NCI-H2029 treated with DMSO at 0.1 percent for 48 hours (cell line): ENCODE results near the gene TESPA1.
"Not testable (repeated sequence)": the region's sequence is repeated elsewhere in the genome, so short reads cannot be mapped to it uniquely, and the experiment has no call there.

Experiments
- DNase-seq: peaks from one replicate; lab custom pipeline; 2025; lab: John Stamatoyannopoulos, UW

TESPA1 gene

GRCh38 chr12:54948171-54948570 lies 36.4 kb downstream of the TESPA1 start:
- DNase-seq = no peak

DNA sequence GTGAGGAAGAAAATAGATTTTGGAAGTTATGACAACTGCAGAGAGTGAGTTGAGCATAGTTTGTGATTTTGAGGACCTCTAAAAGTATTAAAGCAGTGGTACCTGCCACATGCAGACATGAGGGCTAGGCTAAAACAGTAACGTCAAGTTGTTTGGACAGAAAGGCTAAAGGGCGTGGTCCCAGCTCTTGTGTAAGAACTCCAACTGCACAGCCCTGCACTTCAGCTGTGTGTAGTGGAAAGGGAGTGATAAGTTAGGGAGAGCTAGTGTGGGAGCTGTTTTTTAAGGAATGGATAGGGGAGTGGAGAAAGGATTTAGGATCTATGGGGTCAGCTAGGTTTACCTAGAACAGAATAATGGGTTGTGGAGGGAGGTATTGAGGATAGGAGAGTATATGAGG lies 39.5 kb downstream of the TESPA1 start:
- no peak for DNase-seq

GRCh38 chr12:54943292-54943691 lies 41.3 kb downstream of the TESPA1 start:
- not testable (repeated sequence) for DNase-seq

DNA sequence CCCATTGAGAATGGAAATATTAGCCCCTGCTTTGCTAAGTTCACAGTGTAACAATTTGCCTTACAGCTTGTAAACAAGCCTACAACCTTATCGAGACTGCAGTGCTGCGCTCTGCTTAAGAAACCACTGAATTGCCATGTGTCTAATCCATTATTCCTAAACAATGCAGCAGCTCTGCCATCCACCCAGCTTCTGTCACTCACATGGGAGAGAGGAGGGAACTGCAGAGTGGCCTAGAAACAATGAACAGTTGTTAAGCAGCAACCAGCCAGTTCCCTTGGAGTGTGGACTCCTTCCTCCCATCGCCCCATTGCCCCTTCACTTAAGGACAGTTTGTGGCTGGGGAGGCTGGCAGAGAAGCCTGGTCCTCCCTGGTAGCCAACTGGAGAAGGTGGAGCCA lies 42.9 kb downstream of the TESPA1 start:
- DNase-seq = no peak

GRCh38 chr12:54940727-54941315 lies 43.7 kb downstream of the TESPA1 start:
- DNase-seq = no peak

DNA sequence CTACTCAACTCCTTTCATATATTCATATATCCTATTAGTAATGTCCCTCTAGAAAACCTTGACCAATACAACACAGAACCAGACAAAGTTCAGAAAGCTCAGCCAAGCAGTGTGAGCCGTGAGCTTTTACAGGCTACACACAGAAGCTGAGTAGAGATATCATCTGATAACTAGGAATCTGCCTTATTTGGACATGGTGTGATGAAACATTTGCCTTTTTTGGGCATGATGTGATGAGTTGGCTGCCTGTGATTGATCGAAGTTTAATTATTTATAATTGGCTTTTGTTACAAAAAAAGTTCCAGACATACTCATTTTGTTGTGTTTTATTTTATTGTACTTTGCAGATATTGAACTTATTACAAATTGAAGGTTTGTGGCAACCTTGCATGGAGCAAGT lies 46.6 kb downstream of the TESPA1 start:
- no peak for DNase-seq

- no peak for DNase-seq
Observed at GRCh38 chr12:54937376-54937775, 47.2 kb downstream of the TESPA1 start.

DNA sequence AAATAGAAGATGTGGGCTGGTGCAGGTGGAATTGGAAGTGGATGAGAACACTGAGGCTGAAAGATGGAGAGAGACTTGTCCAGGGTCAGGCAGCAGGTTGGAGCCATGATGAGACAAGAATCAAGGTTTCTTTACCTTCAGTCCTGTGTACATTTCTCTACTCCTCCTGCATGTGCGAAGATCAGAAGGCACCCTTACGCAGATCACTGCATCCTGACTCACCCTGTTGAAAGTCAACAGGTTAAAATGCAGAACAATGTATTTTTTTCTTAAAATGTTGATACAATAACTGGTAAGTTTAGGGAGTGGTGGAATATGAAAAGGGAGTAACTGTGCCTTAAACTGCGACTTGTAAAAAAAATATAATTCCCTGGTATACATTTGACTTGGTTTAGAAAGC lies 47.8 kb downstream of the TESPA1 start:
- no peak for DNase-seq

- no peak for DNase-seq
Observed at GRCh38 chr12:54935235-54935951, 49.2 kb downstream of the TESPA1 start.

- no peak for DNase-seq
Observed at GRCh38 chr12:54934419-54934818, 50.1 kb downstream of the TESPA1 start.

DNA sequence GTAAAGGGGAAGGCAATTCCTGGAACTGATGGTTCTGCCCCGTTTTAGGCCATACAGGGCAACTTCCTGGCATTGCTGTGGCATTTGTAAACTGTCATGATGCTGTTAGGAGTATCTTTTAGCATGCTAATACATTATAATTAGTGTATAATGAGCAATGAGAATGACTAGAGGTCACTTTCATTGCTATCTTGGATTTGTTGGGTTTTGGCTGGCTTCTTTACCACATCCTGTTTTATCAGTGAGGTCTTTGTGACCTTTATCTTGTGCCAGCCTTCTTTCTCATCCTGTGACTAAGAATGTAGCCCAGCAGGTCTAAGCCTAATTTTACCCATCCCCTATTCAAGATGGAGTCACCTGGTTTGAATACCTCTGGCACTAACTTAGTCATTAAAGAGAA lies 51.2 kb downstream of the TESPA1 start:
- no peak for DNase-seq

DNA sequence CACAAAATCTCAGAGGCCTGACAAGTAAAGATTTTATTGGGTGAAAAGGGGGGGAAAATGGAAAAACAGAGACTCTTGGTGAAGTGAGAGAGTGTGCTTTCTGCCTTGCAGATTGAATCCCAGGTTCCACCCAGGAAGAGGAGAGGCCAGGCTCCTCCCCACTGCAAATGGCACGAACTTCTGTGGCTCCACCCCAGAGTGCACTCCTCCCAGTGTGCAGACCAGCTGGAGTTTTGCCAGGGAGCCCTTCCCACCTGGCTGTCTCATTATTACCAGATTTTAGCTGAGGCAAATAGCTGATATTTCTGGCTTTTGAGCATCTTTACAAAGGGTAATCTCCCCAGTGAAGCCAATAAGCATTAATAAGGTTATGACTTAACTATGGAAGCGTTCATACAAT lies 51.9 kb downstream of the TESPA1 start:
- peak; percentile 35 for DNase-seq

DNA sequence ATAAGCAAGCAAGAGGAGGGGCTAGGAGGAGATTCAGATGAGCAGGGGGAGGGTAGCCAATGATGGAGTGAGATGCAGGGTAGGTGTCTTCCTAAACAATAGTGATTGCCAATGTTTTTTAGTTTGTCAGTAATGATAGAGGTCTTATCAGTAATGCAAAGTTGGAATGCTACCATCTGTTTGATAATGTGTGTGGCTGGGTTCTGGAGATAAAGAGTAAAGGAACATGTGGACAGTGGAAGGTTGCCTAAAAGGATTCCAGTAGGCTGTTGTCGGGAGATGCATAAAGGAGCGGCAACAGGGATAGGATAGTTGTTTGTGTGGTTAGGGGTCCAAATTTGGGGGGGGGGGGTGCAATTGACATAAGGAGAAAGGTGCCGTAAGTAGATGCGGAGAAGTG lies 52.5 kb downstream of the TESPA1 start:
- DNase-seq = no peak

- DNase-seq = no peak
Observed at GRCh38 chr12:54929998-54930397, 54.6 kb downstream of the TESPA1 start.

DNA sequence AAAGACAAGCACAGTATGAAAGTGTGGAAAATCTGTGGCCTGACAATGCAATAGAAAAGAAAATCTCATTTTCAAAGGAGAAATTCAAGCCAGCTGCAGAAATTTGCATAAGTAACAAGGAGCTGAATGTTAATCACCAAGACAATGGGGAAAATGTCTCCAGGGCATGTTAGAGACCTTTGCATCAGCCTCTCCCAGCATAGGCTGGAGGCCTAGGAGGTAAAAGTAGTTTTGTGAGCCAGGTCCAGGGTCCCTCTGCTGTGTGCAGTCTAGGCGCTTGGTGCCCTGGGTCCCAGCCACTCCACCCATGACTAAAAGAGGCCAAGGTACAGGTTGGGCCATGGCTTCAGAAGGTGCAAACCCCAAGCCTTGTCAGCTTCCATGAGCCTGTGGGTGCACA lies 58.3 kb downstream of the TESPA1 start:
- no peak for DNase-seq

- no peak for DNase-seq
Observed at GRCh38 chr12:54924972-54925707, 59.4 kb downstream of the TESPA1 start.

GRCh38 chr12:54917001-54917488 lies 67.5 kb downstream of the TESPA1 start:
- DNase-seq = no peak
